ENCODE data around the gene RFT1.

DNA sequence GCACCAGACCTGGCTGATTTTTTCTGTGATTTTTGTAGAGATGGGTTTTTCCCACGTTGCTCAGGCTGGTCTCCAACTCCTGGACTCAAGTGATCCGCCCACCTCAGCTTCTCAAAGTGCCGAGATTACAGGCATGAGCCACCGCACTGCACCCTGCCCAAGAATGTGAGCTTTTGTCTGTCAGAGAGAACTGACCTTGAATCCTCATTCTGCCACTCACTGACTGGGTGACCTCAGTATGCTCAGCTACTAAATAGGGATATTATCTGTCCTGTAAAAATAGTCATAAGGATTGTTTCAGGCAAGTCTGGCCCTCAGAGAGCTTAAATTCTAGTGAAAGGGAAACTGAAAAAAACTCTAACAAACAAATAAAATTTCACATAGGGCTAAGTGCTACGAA, 2.1 kb upstream of the RFT1 start:
- TF ChIP-seq CTCF (optimal IDR thresholded peaks at IDR 0.05 in 1 of 3, IDR thresholded peaks at IDR 0.05 in 1 of 3, conservative IDR thresholded peaks at IDR 0.05 in 1 of 3; ENCODE audit: extremely low read depth in 1 of 3, insufficient read depth in 2 of 3, low read length in 3 of 3) (no peak), EZH2 (IDR thresholded peaks at IDR 0.05; ENCODE audit: low read length) (no peak)

Data from keratinocyte (primary cell).